GM19372 (cell line): ENCODE results near the gene SERPINA12.

Experiments
- ATAC-seq: cut with Tn5 transposase; IDR thresholded peaks from one replicate; pipeline ENCODE4 v1.9.1; 2021; ENCODE audit warnings: mild to moderate bottlenecking, low read depth, moderate library complexity; ENCODE audit not compliant: unreplicated experiment

SERPINA12 gene

GRCh38 chr14:94441531-94442205 is 67.6 kb downstream of the SERPINA12 start:
- ATAC-seq: no peak

GRCh38 chr14:94441130-94441529 is 68.1 kb downstream of the SERPINA12 start:
- ATAC-seq: no peak

GRCh38 chr14:94439453-94440057 is 69.7 kb downstream of the SERPINA12 start:
- no peak for ATAC-seq
